Measurements from ENCODE around the gene PAX8.

The PAX8 gene

GRCh38 chr2:113213061-113213930, 65.4 kb downstream of the PAX8 start:
- no peak for TF ChIP-seq EZH2phosphoT487 (IDR thresholded peaks at IDR 0.05; ENCODE audit: borderline replicate concordance)
- H3K4me3 ChIP-seq (ENCODE audit: low read length, poor library complexity, severe bottlenecking), result no peak overlapping the region
- no peak overlapping the region for H3K9ac ChIP-seq (ENCODE audit: low read depth, low read length, poor library complexity, severe bottlenecking)
- H3K9me3 ChIP-seq (ENCODE audit: insufficient read depth, low read depth, low read length), result no peaks in the 10 kb centered on the region
- H3F3A ChIP-seq (ENCODE audit: low read depth), result no peaks in the 10 kb centered on the region
- no peaks in the 10 kb centered on the region for H3K36me3 ChIP-seq (ENCODE audit: insufficient read depth, low read length)
- H2AFZ ChIP-seq (ENCODE audit: low read length), result no peak overlapping the region
- no peaks in the 10 kb centered on the region for H4K20me1 ChIP-seq (ENCODE audit: insufficient read depth, low read length, poor library complexity, severe bottlenecking)
- peaks cover 15% of the 10 kb centered on the region for H3K4me1 ChIP-seq (ENCODE audit: insufficient read depth, low read length, poor library complexity, severe bottlenecking)
- H3K9me2 ChIP-seq (replicated peaks; ENCODE audit: low read depth, low read length), result no peaks in the 10 kb centered on the region
- no peak overlapping the region for H3K4me2 ChIP-seq (ENCODE audit: low read depth, low read length, poor library complexity, severe bottlenecking)
- no peaks in the 10 kb centered on the region for H3K79me2 ChIP-seq (ENCODE audit: insufficient read depth, low read length)
- H3K27me3 ChIP-seq (ENCODE audit: insufficient read depth, low read length, poor library complexity, severe bottlenecking), result no peaks in the 10 kb centered on the region

- H3K4me3 ChIP-seq (ENCODE audit: low read length, poor library complexity, severe bottlenecking), result no peak overlapping the region
- no peaks in the 10 kb centered on the region for H3K36me3 ChIP-seq (ENCODE audit: insufficient read depth, low read length)
- no peaks in the 10 kb centered on the region for H3K9me3 ChIP-seq (ENCODE audit: insufficient read depth, low read depth, low read length)
- no peaks in the 10 kb centered on the region for H3K27me3 ChIP-seq (ENCODE audit: insufficient read depth, low read length, poor library complexity, severe bottlenecking)
- H3K4me1 ChIP-seq (ENCODE audit: insufficient read depth, low read length, poor library complexity, severe bottlenecking), result peaks cover 7% of the 10 kb centered on the region
- no peaks in the 10 kb centered on the region for H3F3A ChIP-seq (ENCODE audit: low read depth)
- H3K9ac ChIP-seq (ENCODE audit: low read depth, low read length, poor library complexity, severe bottlenecking), result no peak overlapping the region
- TF ChIP-seq EZH2phosphoT487 (IDR thresholded peaks at IDR 0.05; ENCODE audit: borderline replicate concordance) (no peak), CTCF (conservative IDR thresholded peaks at IDR 0.05; ENCODE audit: low read length) (no peak)
- H3K4me2 ChIP-seq (ENCODE audit: low read depth, low read length, poor library complexity, severe bottlenecking), result no peak overlapping the region
- no peak overlapping the region for H2AFZ ChIP-seq (ENCODE audit: low read length)
- H3K79me2 ChIP-seq (ENCODE audit: insufficient read depth, low read length), result no peaks in the 10 kb centered on the region
- H4K20me1 ChIP-seq (ENCODE audit: insufficient read depth, low read length, poor library complexity, severe bottlenecking), result no peaks in the 10 kb centered on the region
- H3K9me2 ChIP-seq (replicated peaks; ENCODE audit: low read depth, low read length), result no peaks in the 10 kb centered on the region
Measured at GRCh38 chr2:113212245-113213060, 66.3 kb downstream of the PAX8 start.

GRCh38 chr2:113211226-113212105, 67.3 kb downstream of the PAX8 start:
- Histone ChIP-seq H3K9me3 (ENCODE audit: insufficient read depth, low read depth, low read length) (no peaks in the 10 kb centered on the region), H3F3A (ENCODE audit: low read depth) (no peaks in the 10 kb centered on the region), H3K36me3 (ENCODE audit: insufficient read depth, low read length) (no peaks in the 10 kb centered on the region), H3K27me3 (ENCODE audit: insufficient read depth, low read length, poor library complexity, severe bottlenecking) (no peaks in the 10 kb centered on the region), H3K9me2 (replicated peaks; ENCODE audit: low read depth, low read length) (no peaks in the 10 kb centered on the region), H3K4me3 (ENCODE audit: low read length, poor library complexity, severe bottlenecking) (no peak overlapping the region), H3K79me2 (ENCODE audit: insufficient read depth, low read length) (no peaks in the 10 kb centered on the region), H3K4me1 (ENCODE audit: insufficient read depth, low read length, poor library complexity, severe bottlenecking) (no peaks in the 10 kb centered on the region), H3K9ac (ENCODE audit: low read depth, low read length, poor library complexity, severe bottlenecking) (no peak overlapping the region), H4K20me1 (ENCODE audit: insufficient read depth, low read length, poor library complexity, severe bottlenecking) (no peaks in the 10 kb centered on the region), H3K4me2 (ENCODE audit: low read depth, low read length, poor library complexity, severe bottlenecking) (no peak overlapping the region), H2AFZ (ENCODE audit: low read length) (no peak overlapping the region)
- TF ChIP-seq CTCF (conservative IDR thresholded peaks at IDR 0.05; ENCODE audit: low read length) (no peak), EZH2phosphoT487 (IDR thresholded peaks at IDR 0.05; ENCODE audit: borderline replicate concordance) (no peak)
